H1 (cell line): ENCODE measurements around the gene SEPTIN1. TPM values are rescaled to one million over a fixed set of nuclear protein-coding genes. Genes with fewer than 3 reads are reported as not detected.
A peak's percentile ranks its signal among the peaks of the same experiment; 100 is the strongest.

Source experiments
- ASH2L ChIP-seq: fragments of 200-600, 300-600 bp; sonication (generic); IDR thresholded peaks from one replicate; pipeline ENCODE4 v1.7.1; 2017; ENCODE audit warnings: low read length
- BCL11A ChIP-seq, 2 experiments: IDR thresholded peaks; one replicate each; pipeline ENCODE4 v1.6.1; 2011; ENCODE audit warnings: low read depth in 2 of 2, low read length in 2 of 2, mild to moderate bottlenecking in 2 of 2
- CBX8 ChIP-seq: fragments of 300-800, 300-1000 bp; sonication (generic); IDR thresholded peaks from 2 replicates; pipeline ENCODE4 v1.7.1; 2016; ENCODE audit warnings: low read depth, low read length, borderline replicate concordance
- CTCF ChIP-seq, 3 experiments: IDR thresholded peaks; 1 replicate in 2 of 3; 2 replicates in 1 of 3; pipeline versions ENCODE4 v1.5.1 to v1.6.1; 2011; ENCODE audit warnings: low read length in 3 of 3, mild to moderate bottlenecking in 3 of 3, inconsistent platforms in 2 of 3, low read depth in 1 of 3, moderate library complexity in 1 of 3; ENCODE audit not compliant: insufficient read depth in 1 of 3; ENCODE audit errors: control extremely low read depth in 1 of 3
- E2F6 ChIP-seq: IDR thresholded peaks from 2 replicates; pipeline ENCODE4 v1.6.1; 2012; ENCODE audit warnings: inconsistent platforms
- GABPA ChIP-seq: IDR thresholded peaks from 2 replicates; pipeline ENCODE4 v1.6.1; 2011; ENCODE audit warnings: mild to moderate bottlenecking, low read length, moderate library complexity, borderline replicate concordance; ENCODE audit not compliant: insufficient read depth
- HDAC6 ChIP-seq: IDR thresholded peaks from one replicate; pipeline ENCODE4 v1.7.1; 2012; ENCODE audit warnings: low read depth, mild to moderate bottlenecking, inconsistent platforms, low read length, moderate library complexity
- KDM1A ChIP-seq: fragments of 200-600, 300-600 bp; sonication (generic); IDR thresholded peaks from 2 replicates; pipeline ENCODE4 v1.7.1; 2016; ENCODE audit warnings: mild to moderate bottlenecking, low read length, borderline replicate concordance
- KDM4A ChIP-seq: IDR thresholded peaks from one replicate; pipeline ENCODE4 v1.7.1; 2012; ENCODE audit warnings: low read depth, mild to moderate bottlenecking, moderate library complexity, low read length, inconsistent platforms; ENCODE audit not compliant: severe bottlenecking
- MAFK ChIP-seq: IDR thresholded peaks from 2 replicates; pipeline ENCODE4 v1.6.1; 2012; ENCODE audit warnings: low read depth, mild to moderate bottlenecking, improper control_type of control experiment, low read length
- MAX ChIP-seq: IDR thresholded peaks from 2 replicates; pipeline ENCODE4 v1.6.1; 2012; ENCODE audit warnings: inconsistent platforms
- NANOG ChIP-seq: IDR thresholded peaks from 2 replicates; pipeline ENCODE4 v1.6.1; 2011; ENCODE audit warnings: low read length, low read depth, mild to moderate bottlenecking, inconsistent platforms; ENCODE audit not compliant: insufficient read depth, poor library complexity, severe bottlenecking
- NRF1 ChIP-seq: IDR thresholded peaks from 2 replicates; pipeline ENCODE4 v1.6.1; 2011; ENCODE audit warnings: mild to moderate bottlenecking, low read depth, low read length, improper control_type of control experiment
- RAD21 ChIP-seq, 2 experiments: IDR thresholded peaks in 1 of 2; conservative IDR thresholded peaks in 1 of 2; 2 replicates each; pipeline ENCODE4 v1.6.1; 2011; ENCODE audit warnings: low read depth in 2 of 2, low read length in 2 of 2, improper control_type of control experiment in 1 of 2, inconsistent platforms in 1 of 2, mild to moderate bottlenecking in 1 of 2, moderate library complexity in 1 of 2
- RBBP5 ChIP-seq: IDR thresholded peaks from 2 replicates; pipeline ENCODE4 v1.7.1; 2012; ENCODE audit warnings: low read depth, mild to moderate bottlenecking, inconsistent platforms, low read length, moderate library complexity, borderline replicate concordance
- SIX5 ChIP-seq: IDR thresholded peaks from 2 replicates; pipeline ENCODE4 v1.6.1; 2011; ENCODE audit warnings: mild to moderate bottlenecking, low read depth, low read length
- SUZ12 ChIP-seq: fragments of 200-600 bp; sonication (generic); IDR thresholded peaks from 2 replicates; pipeline ENCODE4 v1.6.1; 2012; ENCODE audit warnings: mild to moderate bottlenecking, inconsistent platforms, low read length, moderate library complexity, mixed read lengths
- TBP ChIP-seq: IDR thresholded peaks from 2 replicates; pipeline ENCODE4 v1.6.1; 2011; ENCODE audit warnings: low read depth, low read length, improper control_type of control experiment
- polyA plus RNA-seq, 7 experiments: library from polyadenylated mRNA; depleted of rRNA in 3 of 7; stranded (reverse) in 5 of 7; unstranded in 2 of 7; fragments of >200 nt in 5 of 7; fragments of 200-250 nt in 2 of 7; gene quantifications; 1 replicate in 5 of 7; 2 replicates in 1 of 7; 4 replicates in 1 of 7; pipeline versions ENCODE4 v1.2.1 to v1.2.3, GENCODE V29; 2011 to 2013; ENCODE audit warnings: missing spikeins in 2 of 7, mixed read lengths in 2 of 7
- total RNA-seq: library from RNA; stranded (reverse); fragmentation: NEBNext Ultra II Directional; extraction: Animal tissue kit (Norgen Biotek cat#: 25700); gene quantifications from 2 replicates; pipeline ENCODE4 v1.2.1, GENCODE V29; 2021

The SEPTIN1 gene
- total and polyA plus RNA-seq, 2 of the 8 experiments (the other 6 are each of a cell fraction or from before 2014, with no cell fraction given), result 0.24 to 1.4 TPM

DNA sequence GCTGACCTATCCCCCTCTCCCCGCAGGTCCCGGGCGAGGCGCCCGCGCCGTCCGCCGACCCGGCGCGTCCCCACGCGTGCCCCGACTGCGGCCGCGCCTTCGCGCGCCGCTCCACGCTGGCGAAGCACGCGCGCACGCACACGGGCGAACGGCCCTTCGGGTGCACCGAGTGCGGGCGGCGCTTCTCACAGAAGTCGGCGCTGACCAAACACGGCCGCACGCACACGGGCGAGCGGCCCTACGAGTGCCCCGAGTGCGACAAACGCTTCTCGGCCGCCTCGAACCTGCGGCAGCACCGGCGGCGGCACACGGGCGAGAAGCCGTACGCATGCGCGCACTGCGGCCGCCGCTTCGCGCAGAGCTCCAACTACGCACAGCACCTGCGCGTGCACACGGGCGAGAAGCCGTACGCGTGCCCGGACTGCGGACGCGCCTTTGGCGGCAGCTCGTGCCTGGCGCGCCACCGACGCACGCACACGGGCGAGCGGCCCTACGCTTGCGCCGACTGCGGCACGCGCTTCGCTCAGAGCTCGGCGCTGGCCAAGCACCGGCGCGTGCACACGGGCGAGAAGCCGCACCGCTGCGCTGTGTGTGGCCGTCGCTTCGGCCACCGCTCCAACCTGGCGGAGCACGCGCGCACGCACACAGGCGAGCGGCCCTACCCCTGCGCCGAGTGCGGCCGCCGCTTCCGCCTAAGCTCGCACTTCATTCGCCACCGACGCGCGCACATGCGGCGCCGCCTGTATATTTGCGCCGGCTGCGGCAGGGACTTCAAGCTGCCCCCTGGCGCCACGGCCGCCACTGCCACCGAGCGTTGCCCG, 35.4 kb upstream of the SEPTIN1 start (continued):
- TF ChIP-seq CTCF (IDR thresholded peaks at IDR 0.05; ENCODE audit: control extremely low read depth in 1 of 3, insufficient read depth in 1 of 3, low read depth in 1 of 3, low read length in 3 of 3), result peak; percentile 21 to 37 (median 29); a peak in 2 of 4 replicates
- TF ChIP-seq SIX5, result no peak
- peak; percentile 16 to 29; a peak in 2 of 4 replicates for TF ChIP-seq RAD21 (IDR thresholded peaks at IDR 0.05 in 1 of 2, conservative IDR thresholded peaks at IDR 0.05 in 1 of 2; ENCODE audit: low read depth in 2 of 2, low read length in 2 of 2)
- no peak for TF ChIP-seq SUZ12
- peak; percentile 77 for TF ChIP-seq NRF1
- no peak; the same call in 1 of the 2 replicates for TF ChIP-seq GABPA
- TF ChIP-seq ASH2L, result no peak
- peak; percentile 69 for TF ChIP-seq KDM1A
- peak; percentile 31 for TF ChIP-seq KDM4A
- TF ChIP-seq MAFK, result no peak
- TF ChIP-seq RBBP5, result peak; percentile 82; the same call in 1 of the 2 replicates
- no peak for TF ChIP-seq BCL11A (IDR thresholded peaks at IDR 0.05; ENCODE audit: low read depth in 2 of 2, low read length in 2 of 2)
- TF ChIP-seq TBP, result peak; percentile 36; the same call in 1 of the 2 replicates
- no peak for TF ChIP-seq NANOG
- TF ChIP-seq CBX8, result no peak
- peak; percentile 96 for TF ChIP-seq MAX
- TF ChIP-seq HDAC6, result no peak
- peak; percentile 83 for TF ChIP-seq E2F6
- TF ChIP-seq, all 59 proteins: peak for 14
